ENCODE measurements around the gene SENP1.
"Not testable (repeated sequence)": the region's sequence is repeated elsewhere in the genome, so short reads cannot be mapped to it uniquely, and the experiment has no call there.

DNA sequence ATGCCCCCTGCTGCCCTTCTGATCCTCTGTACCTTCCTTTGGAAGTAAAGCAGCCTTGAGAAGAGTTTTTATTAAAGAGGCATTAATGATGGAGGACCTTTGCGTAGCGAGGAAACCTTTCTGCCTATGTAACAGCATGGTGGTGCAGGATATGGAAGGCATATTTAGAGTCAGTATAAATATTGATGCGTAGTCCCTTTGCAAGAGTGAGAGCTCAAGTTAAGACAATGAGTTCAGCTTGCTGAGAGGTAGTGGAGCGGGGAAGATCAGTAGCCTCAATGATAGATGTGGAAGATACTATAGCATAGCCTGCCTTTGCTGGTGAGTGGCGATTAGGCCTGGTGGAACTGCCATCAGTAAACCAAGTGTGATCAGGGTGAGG lies 5.4 kb upstream of the SENP1 start:
- not testable (repeated sequence) for TF ChIP-seq SUZ12 (IDR thresholded peaks at IDR 0.05; ENCODE audit: extremely low read depth, insufficient read depth, insufficient read length); ZNF274 (IDR thresholded peaks at IDR 0.05; ENCODE audit: low read depth, low read length); YY1 (IDR thresholded peaks at IDR 0.05; ENCODE audit: insufficient read depth, insufficient read length)

Measured in NT2/D1 (cell line).